Measurements from ENCODE around the gene IFI27L2. TPM values are rescaled to one million over a fixed set of nuclear protein-coding genes. Genes with fewer than 3 reads are reported as not detected.

IFI27L2 gene
- 99.8 and 126 TPM in 2 replicates for total RNA-seq

GRCh38 chr14:94129111-94129757 lies at the start of gene IFI27L2:
Gene IFI27L2, minus strand, starts transcription at chr14:94129604. Its CDS starts 40 bp downstream, at chr14:94129564.

GRCh38 chr14:94173885-94174603 lies 44.6 kb upstream of the IFI27L2 start, which contains the start of gene PPP4R4:
Gene PPP4R4, plus strand, starts transcription at chr14:94174322. Its CDS starts 144 bp downstream, at chr14:94174466.

GRCh38 chr14:94110552-94111181 lies 18.7 kb downstream of the IFI27L2 start, which contains the start of gene IFI27:
Gene IFI27, plus strand, starts transcription at chr14:94110736.

GRCh38 chr14:94080621-94081385 lies 48.6 kb downstream of the IFI27L2 start, which contains the start of the genes DDX24 and IFI27L1:
Gene DDX24, minus strand, starts transcription at chr14:94081202. Its CDS starts 1,460 bp downstream, at chr14:94079742.
Gene IFI27L1, plus strand, starts transcription at chr14:94081310. Its CDS starts 15,628 bp downstream, at chr14:94096938.

Other genes starting within 250 kb of the IFI27L2 start
- gene FAM181A, start 202.3 kb downstream of the IFI27L2 start, total RNA-seq: not detected in 2 replicates
- gene ASB2, start 153.0 kb downstream of the IFI27L2 start, total RNA-seq: 0.50 and 1.2 TPM in 2 replicates
- gene CCDC197, start 132.3 kb downstream of the IFI27L2 start, total RNA-seq: not detected in 2 replicates
- gene OTUB2, start 103.3 kb downstream of the IFI27L2 start, total RNA-seq: 1.7 and 2.8 TPM in 2 replicates
- 158 and 205 TPM in 2 replicates for gene DDX24, start 48.4 kb downstream of the IFI27L2 start, total RNA-seq
- 9.6 and 22.0 TPM in 2 replicates for gene IFI27L1, start 48.3 kb downstream of the IFI27L2 start, total RNA-seq
- gene IFI27, start 18.9 kb downstream of the IFI27L2 start, total RNA-seq: 34.4 and 52.5 TPM in 2 replicates
- 0.44 and 2.8 TPM in 2 replicates for gene PPP4R4, start 44.7 kb upstream of the IFI27L2 start, total RNA-seq
- gene SERPINA10, start 163.7 kb upstream of the IFI27L2 start, total RNA-seq: 0.17 TPM in 1 of 2 replicates, not detected in the other
- gene SERPINA6, start 193.7 kb upstream of the IFI27L2 start, total RNA-seq: 0.17 TPM in 1 of 2 replicates, not detected in the other
- not detected in 2 replicates for gene SERPINA2, start 237.1 kb upstream of the IFI27L2 start, total RNA-seq

All from smooth muscle cell of trachea (primary cell).